Stimulated activated CD4-positive, alpha-beta T cell treated with anti-CD3 and anti-CD28 coated beads, Interleukin-15, amount 100 ng/mL, for 24 hours (primary cell): ENCODE measurements around the gene EED.
"Not testable (repeated sequence)": the region's sequence is repeated elsewhere in the genome, so short reads cannot be mapped to it uniquely, and the experiment has no call there.

ENCODE experiments used
- DNase-seq: peaks from one replicate; pipeline ENCODE4 v3.0.0-alpha.2; 2020

The EED gene

DNA sequence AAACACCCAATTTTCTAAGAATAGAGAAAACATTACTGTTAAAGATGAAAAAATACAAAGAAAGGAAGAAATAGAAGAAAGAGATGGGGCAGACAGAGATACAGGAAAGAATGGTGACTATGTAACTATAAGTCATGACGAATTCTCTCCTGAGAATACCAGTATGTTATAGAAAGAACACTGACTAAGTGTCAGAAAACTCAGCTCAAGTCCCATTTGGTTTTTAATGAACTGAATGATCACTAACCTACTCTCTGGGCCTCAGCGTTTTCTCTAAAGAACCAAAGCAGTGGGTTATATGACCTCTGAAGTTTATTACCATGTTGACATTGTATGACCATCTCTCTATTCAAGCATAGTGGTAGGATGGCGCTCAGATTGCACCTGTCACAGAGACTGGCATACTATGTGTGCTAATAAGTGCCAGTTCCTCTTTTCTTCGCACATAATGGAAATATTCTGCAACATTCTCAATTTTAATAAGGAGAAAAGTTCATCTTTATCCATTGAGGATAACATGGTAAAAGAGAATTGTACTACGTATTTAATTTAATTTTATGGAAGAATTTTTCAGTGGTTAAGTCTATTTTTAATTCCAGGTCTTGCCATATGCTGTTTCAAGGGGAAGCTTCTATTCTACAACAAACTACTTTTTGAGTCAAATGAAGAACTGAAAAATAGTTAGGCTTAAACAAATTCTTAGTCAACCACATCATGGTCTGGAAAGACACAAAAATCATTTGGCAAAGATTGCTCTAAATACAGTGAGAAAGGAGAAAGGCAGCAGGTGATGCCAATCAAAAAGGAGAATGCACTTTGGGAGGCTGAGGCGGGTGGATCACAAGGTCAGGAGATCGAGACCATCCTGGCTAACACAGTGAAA is 25.0 kb upstream of the EED start:
- DNase-seq: no peak

- no peak for DNase-seq
These were observed 23.9 kb upstream of the EED start for GRCh38 chr11:86220653-86221052.

- no peak for DNase-seq
These were observed 22.5 kb upstream of the EED start for GRCh38 chr11:86222081-86222480.

DNA sequence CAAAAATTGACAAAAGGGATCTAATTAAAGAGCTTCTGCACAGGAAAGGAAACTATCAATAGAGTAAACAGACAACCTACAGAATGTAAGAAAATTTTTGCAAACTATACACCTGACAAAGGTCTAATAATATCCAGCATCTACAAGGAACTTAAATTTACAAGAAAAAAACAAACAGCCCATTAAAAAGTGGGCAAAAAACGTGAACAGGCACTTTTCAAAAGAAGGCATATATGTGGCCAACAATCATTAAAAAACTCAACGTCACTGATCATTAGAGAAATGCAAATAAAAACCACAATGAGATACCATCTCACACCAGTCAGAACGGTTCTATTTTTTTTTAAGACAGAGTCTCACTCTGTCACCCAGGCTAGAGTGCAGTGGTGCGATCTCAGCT is 20.0 kb upstream of the EED start:
- not testable (repeated sequence) for DNase-seq

DNA sequence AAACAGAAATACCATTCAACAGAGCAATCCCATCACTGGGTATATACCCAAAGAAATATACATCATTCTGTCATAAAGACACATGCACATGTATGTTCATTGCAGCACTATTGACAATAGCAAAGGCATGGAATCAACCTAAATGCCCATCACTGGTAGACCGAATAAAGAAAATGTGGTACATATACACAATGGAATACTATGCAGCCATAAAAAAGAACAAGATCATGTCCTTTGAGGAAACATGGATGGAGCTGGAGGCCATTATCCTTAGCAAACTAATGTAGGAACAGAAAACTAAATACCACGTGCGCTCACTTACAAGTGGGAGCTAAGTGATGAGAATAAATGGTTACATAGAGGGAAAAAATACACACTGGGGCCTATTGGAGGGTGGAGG is 19.2 kb upstream of the EED start:
- not testable (repeated sequence) for DNase-seq

DNA sequence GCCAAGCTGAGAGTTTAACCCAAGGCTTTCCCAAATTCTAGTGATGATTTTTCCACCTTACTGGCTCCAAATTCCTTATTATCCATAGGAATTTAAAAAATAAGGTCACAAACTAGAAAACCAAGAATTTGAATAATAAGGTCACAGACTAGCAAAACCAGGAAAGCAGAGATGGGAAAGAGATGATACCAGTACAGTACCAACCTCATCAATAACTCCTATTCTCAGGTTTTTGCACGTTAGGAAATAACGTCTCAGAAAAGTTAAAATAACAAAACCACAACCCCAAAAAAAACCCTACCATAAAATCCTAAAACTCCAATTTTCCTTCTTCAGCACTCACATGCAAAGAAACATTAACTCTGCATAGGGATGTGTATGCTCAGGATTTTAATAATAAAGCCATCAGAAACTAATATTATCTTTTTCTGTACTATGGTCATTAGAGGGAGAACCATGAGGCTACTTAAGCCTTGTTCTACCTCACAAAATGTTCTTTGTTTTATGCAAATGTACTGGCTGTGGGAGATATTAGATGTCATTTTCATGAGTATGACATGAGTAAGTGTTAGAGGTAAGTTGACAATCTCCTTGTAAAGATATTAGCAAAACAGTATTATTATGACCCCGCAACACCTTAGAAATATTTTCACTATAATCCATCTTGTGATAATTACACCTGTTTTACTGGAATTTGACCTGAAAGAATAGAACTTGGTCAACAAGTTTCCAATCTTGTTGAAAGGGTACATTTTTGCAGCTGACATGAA is 16.1 kb upstream of the EED start:
- no peak for DNase-seq

DNA sequence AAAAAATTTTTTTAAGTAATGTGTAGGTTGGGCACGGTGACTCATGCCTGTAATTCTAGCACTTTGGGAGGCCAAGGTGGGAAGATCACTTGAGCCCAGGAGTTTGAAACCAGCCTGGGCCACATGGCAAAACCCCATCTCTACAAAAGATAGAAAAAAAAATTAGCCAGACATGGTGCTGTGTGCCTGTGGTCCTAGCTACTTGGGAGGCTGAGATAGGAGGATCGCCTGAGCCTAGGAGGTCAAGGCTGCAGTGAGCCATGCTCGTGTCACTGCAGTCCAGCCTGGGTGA is 15.6 kb upstream of the EED start:
- DNase-seq: peak; percentile 78

GRCh38 chr11:86230179-86230804 is 14.3 kb upstream of the EED start:
- no peak for DNase-seq

- DNase-seq: no peak
These were observed 13.6 kb upstream of the EED start for GRCh38 chr11:86230921-86231434.

DNA sequence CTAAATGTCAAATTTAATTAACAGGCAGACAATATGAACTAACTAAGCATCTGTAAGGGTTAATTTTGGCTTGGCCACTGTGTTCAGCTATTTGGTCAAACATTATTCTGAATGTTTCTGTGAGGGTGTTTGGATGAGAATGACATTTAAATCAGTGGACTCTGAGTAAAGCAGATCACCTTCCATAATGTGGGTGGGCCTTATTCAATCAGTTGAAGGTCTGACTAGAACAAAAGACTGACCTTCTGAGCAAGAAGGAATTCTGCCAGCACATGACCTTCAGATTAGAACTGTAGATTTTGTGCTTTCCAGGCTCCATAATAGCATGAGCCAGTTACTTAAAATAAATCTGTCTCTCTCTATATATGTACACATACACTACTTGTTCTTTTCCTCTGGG is 12.0 kb upstream of the EED start:
- no peak for DNase-seq

DNA sequence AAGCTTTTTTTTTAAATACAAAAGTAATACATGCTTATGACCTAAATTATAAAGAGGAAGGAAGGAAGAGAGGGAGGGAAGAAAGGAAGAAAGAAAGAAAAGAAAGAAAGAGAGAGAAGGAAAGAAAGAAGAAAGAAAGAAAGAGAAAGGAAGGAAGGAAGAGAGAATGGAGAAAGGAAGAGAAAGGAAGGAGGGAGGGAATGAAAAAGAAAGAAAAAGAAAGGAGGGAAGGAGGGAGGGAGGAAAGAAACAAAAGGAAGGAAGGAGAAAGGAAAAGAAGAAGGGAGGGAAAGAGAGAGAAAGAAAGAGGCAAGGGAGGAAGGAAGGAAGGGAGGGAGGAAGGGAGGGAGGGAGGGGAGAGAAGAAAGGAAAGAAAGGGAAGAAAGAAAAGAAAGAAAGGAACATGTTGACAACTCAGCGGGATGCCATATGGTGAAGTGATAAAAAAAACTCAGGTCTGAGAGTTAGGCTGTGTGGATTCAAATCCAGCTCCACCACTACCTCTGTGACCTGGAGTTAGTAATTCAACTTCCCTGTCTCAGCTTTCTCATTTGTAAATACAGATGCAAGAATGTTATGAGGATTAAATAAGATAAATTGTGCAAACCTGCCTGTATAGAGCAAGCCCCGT is 9.6 kb upstream of the EED start:
- DNase-seq: no peak

DNA sequence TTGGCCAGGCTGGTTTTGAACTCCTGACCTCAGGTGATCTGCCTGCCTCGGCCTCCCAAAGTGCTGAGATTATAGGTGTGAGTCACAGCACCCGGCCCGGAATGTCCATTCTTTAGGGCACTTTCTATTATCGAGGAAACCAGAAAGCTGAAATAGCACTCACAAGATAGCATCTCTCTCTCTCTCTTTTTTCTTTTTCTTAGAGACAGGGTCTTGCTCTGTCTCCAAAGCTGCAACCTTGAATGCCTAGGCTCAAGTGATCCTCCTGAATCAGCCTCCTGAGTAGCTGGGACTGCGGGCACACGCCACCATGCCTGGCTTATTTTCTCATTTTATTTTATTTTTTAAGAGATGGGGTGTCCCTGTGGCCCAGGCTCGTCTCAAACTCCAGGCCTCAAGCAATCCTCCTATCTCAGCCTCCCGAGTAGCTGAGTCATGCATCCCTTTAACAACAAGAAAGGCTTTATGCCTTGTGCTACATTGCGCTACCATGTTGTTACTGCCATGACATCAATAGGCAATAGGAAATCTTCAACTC is 7.2 kb upstream of the EED start:
- DNase-seq: no peak

DNA sequence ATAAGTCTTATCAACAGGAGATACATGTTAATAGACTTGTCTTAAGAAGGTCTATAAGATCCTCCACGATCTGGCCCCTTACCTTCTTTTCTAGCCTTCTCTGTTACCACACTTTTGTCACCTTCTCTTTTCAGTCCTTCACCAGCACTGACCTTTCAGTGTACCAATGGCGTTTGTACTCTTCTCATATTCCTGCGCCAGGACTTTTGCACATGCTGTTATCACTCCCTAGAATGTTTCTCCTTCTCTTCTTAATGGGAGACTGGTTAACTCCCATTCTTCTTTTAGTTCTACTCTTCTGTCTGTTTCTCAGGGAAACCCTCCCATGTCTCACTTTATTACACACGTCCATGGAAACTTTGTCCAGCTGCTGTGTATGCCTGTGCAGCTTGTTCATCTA is 4.4 kb upstream of the EED start:
- no peak for DNase-seq

DNA sequence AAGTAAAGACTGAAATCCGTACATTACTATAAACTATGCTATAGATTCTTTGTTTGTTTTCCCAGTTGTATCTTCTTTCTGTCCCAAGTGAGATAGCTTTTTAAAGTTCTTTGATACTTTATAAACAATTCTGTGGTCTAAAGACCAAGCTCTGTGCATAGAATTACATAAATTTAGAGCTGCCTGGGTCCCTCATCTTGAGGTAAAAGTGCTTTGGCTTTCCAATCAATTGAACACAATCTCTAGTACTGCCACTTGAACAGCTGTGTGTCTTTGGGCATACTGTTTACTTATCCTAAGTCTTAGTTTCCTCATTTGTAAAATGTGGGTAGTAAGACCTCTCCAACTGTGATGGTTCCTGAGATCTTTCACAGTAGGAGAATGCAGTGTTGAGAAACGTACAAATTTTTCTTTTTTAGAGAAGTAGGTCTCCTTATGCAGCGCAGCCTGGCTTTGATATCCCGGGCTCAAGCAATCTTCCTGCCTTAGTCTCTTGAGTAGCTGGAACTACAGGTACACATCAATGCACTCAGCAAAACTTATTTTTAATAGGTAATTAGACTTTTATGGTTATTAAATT is 2.5 kb upstream of the EED start:
- no peak for DNase-seq

DNA sequence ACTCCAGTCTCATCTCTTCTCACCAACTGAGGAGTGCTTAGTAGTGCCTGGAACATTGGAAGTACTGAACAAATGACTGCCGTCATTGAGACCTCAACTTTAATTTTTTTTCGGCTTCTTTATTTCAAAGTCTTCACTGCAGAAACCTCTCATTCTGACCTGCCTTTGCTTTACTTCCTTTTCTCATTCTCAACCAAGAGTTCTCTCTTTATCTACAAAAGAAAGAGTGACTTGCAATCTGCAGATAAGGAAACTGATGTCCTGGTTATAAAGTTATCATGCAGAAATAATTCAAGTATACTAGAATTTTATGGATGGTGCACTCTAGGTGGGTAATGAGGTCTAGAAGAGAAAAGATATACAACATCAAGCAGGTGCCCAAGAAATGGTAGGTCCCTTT is 1.2 kb upstream of the EED start:
- no peak for DNase-seq

GRCh38 chr11:86244063-86244521 is 461 bp upstream of the EED start:
- DNase-seq: peak; percentile 92

- DNase-seq: peak; percentile 57
These were observed 1.1 kb downstream of the EED start for GRCh38 chr11:86245369-86246292.

DNA sequence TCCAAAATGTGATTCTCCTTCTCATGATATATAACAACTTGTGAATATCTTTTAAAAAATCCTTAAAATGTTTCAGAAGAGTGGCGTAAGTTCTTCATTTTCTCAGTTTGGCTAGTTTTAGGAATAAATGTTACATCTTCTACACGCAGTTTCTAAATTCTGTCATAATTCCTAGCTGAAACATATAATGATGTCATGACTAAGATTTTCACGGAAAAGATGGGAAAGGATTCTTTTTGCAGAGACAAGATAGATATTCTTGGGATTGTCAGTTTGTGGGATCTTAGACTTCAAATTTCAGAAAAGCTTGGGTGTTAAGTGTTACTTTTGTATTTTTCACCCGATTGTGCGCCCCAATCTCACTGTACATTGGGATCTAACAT is 1.7 kb downstream of the EED start:
- DNase-seq: no peak

DNA sequence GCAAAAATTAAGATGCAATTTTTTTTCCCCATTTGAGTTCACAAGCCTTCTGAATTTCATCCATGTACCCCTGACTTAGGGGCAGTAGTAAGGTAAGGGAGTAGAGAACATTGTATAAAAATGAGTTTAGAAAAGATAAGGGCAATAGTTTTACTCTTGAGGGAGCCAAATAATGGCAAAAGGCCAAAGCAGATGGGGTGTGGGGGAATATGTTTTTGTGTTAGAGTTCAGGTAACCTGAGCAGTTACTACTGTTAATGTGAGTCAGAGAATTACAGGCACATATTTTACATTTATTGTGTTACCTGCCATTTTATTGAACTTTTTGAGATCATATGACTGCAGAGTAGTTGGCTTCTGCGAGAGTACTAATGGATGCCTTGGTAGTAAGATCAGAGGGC is 3.1 kb downstream of the EED start:
- DNase-seq: no peak

DNA sequence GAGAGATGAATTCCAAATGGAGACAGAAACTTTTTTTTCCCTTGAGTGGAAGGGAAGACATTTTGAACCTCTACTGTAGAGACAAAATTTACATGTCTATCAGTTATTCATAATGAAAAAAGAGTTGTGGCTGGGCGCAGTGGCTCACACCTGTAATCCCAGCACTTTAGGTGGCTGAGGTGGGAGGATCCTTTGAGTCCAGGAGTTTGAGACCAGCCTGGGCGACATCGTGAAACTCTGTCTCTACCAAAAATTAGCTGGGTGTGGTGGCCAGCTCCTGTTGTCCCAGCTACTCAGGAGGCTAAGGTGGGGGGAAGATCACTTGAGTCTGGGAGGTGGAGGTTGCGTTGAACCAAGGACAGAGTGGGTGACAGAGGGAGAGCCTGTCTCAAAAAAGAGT is 4.1 kb downstream of the EED start:
- peak; percentile 52 for DNase-seq

GRCh38 chr11:86249307-86250098 is 5.0 kb downstream of the EED start:
- DNase-seq: no peak
